Spleen (tissue), 7 donors: Measurements from ENCODE around the gene LRRC4C.

ENCODE experiments used
- POLR2A ChIP-seq, 3 donors: fragments of 450-650 bp; IDR thresholded peaks; one replicate each; pipeline ENCODE4 v1.5.1; 2017; ENCODE audit warnings: antibody characterized with exemption in 3 of 3, mild to moderate bottlenecking in 1 of 3
- TF ChIP-seq, protein P1 (sequence below), 11 experiments: fragments of 200-600 bp in 7 of 11; fragments of 450-650 bp in 4 of 11; sonication (generic) in 4 of 11; IDR thresholded peaks in 8 of 11; conservative IDR thresholded peaks in 3 of 11; 1 replicate in 7 of 11; 2 replicates in 4 of 11; pipeline versions ENCODE4 v1.4.0 to v1.8.0; 2016 to 2021; ENCODE audit warnings: antibody characterized with exemption in 11 of 11, inconsistent platforms in 4 of 11, mild to moderate bottlenecking in 1 of 11
- donor health status: DM: no; HTN: no; CAD: no; lungs with moderate emphysema.
- donor health status: DM: no; HTN: no; CAD: no.
- donor health status: DM: no; HTN: no; CAD: no.

DNA sequence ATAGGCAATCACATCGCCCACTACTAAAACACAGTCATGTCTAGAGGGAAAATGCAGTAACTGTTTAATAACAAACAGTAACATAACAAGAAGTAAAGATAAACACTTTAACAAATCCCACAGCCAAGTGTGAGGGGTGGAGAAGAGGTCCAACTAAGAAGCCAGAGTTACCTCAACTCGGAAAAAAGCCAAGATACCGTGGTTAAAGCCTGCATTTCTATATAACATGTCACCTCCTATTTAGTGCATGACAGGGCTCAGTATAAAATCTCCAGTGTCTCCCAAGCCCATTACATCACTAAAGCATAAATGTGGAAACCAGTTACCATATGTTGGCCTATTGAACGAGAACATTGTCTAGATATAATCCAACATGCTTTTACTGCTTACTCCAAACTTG, 281.7 kb downstream of the LRRC4C start:
- no peak for TF ChIP-seq POLR2A (IDR thresholded peaks at IDR 0.05)
- TF ChIP-seq, protein P1, sequence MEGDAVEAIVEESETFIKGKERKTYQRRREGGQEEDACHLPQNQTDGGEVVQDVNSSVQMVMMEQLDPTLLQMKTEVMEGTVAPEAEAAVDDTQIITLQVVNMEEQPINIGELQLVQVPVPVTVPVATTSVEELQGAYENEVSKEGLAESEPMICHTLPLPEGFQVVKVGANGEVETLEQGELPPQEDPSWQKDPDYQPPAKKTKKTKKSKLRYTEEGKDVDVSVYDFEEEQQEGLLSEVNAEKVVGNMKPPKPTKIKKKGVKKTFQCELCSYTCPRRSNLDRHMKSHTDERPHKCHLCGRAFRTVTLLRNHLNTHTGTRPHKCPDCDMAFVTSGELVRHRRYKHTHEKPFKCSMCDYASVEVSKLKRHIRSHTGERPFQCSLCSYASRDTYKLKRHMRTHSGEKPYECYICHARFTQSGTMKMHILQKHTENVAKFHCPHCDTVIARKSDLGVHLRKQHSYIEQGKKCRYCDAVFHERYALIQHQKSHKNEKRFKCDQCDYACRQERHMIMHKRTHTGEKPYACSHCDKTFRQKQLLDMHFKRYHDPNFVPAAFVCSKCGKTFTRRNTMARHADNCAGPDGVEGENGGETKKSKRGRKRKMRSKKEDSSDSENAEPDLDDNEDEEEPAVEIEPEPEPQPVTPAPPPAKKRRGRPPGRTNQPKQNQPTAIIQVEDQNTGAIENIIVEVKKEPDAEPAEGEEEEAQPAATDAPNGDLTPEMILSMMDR (IDR thresholded peaks at IDR 0.05 in 8 of 11, conservative IDR thresholded peaks at IDR 0.05 in 3 of 11), result no peak
